HUES64 (cell line): ENCODE measurements around the gene PROB1.
"Not testable (repeated sequence)": the region's sequence is repeated elsewhere in the genome, so short reads cannot be mapped to it uniquely, and the experiment has no call there.

Experiments
- H3K27ac ChIP-seq: 2 replicates; pipeline ENCODE4 v1.7.0; 2013; ENCODE audit warnings: low read depth, low read length, inconsistent platforms
- H3K27me3 ChIP-seq: 2 replicates; pipeline ENCODE4 v1.6.1; 2013; ENCODE audit warnings: mild to moderate bottlenecking, low read length; ENCODE audit not compliant: insufficient read depth
- H3K36me3 ChIP-seq: 2 replicates; pipeline ENCODE4 v1.6.1; 2013; ENCODE audit warnings: mild to moderate bottlenecking, low read length; ENCODE audit not compliant: insufficient read depth
- H3K4me1 ChIP-seq: 2 replicates; pipeline ENCODE4 v1.6.1; 2013; ENCODE audit warnings: mild to moderate bottlenecking, low read length, moderate library complexity; ENCODE audit not compliant: insufficient read depth
- H3K4me3 ChIP-seq: 2 replicates; pipeline ENCODE4 v1.5.1; 2013; ENCODE audit warnings: mild to moderate bottlenecking, low read length, moderate library complexity
- H3K9ac ChIP-seq: 2 replicates; pipeline ENCODE4 v1.6.1; 2013; ENCODE audit warnings: mild to moderate bottlenecking, low read depth, low read length
- H3K9me3 ChIP-seq: 2 replicates; pipeline ENCODE4 v1.6.1; 2013; ENCODE audit warnings: low read depth, low read length; ENCODE audit not compliant: insufficient read depth
- WGBS: fragments of 150-250, 120-280 bp; methylation state at CpG from one replicate; pipeline ENCODE4 v1.1.7; 2013; ENCODE audit warnings: missing lambda C conversion rate; 5-methylcytosine and 5-hydroxymethylcytosine counted together

PROB1 gene

DNA sequence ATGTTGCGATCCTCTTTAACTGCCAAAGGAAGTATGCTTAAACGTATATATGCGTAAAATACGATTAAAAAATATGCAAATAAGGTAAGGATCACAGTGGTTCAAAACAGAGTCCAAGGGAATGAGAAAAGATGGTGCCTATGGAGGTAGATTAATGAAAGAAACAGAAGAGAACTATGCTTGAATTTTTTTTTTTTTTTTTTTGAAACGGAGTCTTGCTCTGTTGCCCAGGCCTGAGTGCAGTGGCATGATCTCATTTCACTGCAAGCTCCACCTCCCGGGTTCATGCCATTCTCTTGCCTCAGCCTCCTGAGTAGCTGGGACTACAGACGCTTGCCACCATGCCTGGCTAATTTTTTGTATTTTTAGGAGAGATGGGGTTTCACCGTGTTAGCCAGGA lies 49.5 kb downstream of the PROB1 start:
- not testable (repeated sequence) for H3K9ac ChIP-seq, H3K4me3 ChIP-seq, H3K9me3 ChIP-seq, H3K27ac ChIP-seq, H3K27me3 ChIP-seq
- WGBS = 98% methylated on average over 8 of the region's 8 CpGs
- Histone ChIP-seq H3K4me1 (peaks cover 11% of the 10 kb centered on the region), H3K36me3 (peaks cover 16% of the 10 kb centered on the region; the same call in 1 of the 2 replicates)

DNA sequence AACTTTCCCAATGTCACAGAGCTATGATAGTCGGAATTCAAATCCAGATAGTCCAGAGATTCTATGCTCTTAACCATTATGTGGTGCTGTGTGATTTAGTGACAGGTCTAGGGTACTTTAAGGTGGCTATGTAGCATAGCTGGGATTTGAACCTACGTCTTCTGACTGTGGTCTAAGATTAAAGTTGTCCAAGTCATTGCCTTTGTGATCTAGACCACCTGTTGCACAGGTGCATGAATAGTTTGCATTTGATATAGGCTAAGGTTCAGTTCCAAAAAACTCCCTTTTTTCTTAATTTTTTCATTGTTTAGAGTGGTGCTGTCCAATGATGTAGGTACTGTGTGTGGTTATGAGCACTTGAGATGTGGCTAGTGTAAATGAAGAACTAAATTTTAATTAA lies 50.7 kb downstream of the PROB1 start:
- peaks cover 11% of the 10 kb centered on the region for H3K4me1 ChIP-seq
- peaks cover 16% of the 10 kb centered on the region; the same call in 1 of the 2 replicates for H3K36me3 ChIP-seq
- no peak overlapping the region for H3K27ac ChIP-seq
- H3K4me3 ChIP-seq = peak overlapping the region; percentile 15; the same call in 1 of the 2 replicates
- H3K9me3 ChIP-seq = no peaks in the 10 kb centered on the region
- 97% methylated on average over 2 of the region's 2 CpGs for WGBS
- H3K9ac ChIP-seq = no peak overlapping the region
- H3K27me3 ChIP-seq = no peaks in the 10 kb centered on the region

GRCh38 chr5:139343476-139343875 lies 51.4 kb downstream of the PROB1 start:
- peak overlapping the region; percentile 99; the same call in 1 of the 2 replicates for H3K9ac ChIP-seq
- 88% methylated on average over 9 of the region's 9 CpGs for WGBS
- H3K4me1 ChIP-seq = peaks cover 11% of the 10 kb centered on the region
- H3K27me3 ChIP-seq = no peaks in the 10 kb centered on the region
- no peak overlapping the region for H3K27ac ChIP-seq
- peak overlapping the region; percentile 83 for H3K4me3 ChIP-seq
- no peaks in the 10 kb centered on the region for H3K9me3 ChIP-seq
- peaks cover 16% of the 10 kb centered on the region; the same call in 1 of the 2 replicates for H3K36me3 ChIP-seq

DNA sequence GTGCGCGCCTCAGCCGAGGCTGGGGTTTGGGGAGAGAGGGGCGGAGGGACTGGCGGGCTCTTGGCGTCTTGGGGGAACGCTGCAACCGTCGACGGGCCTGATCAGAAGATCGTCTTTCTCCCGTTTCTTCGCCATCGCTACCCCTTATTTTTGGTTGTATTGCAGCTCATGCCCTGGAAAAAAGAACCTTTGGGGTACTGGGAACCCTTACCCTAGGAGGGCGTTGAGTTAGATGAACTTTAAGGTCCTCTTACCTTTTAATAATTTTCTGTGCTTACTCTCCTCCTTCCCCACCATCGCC lies 52.5 kb downstream of the PROB1 start:
- Histone ChIP-seq H3K4me3 (peak overlapping the region; percentile 83), H3K27ac (peak overlapping the region; percentile 95), H3K36me3 (peaks cover 16% of the 10 kb centered on the region; the same call in 1 of the 2 replicates), H3K27me3 (no peaks in the 10 kb centered on the region), H3K9me3 (no peaks in the 10 kb centered on the region), H3K4me1 (peaks cover 11% of the 10 kb centered on the region), H3K9ac (peak overlapping the region; percentile 99)
- WGBS = 0% methylated on average over 15 of the region's 16 CpGs

DNA sequence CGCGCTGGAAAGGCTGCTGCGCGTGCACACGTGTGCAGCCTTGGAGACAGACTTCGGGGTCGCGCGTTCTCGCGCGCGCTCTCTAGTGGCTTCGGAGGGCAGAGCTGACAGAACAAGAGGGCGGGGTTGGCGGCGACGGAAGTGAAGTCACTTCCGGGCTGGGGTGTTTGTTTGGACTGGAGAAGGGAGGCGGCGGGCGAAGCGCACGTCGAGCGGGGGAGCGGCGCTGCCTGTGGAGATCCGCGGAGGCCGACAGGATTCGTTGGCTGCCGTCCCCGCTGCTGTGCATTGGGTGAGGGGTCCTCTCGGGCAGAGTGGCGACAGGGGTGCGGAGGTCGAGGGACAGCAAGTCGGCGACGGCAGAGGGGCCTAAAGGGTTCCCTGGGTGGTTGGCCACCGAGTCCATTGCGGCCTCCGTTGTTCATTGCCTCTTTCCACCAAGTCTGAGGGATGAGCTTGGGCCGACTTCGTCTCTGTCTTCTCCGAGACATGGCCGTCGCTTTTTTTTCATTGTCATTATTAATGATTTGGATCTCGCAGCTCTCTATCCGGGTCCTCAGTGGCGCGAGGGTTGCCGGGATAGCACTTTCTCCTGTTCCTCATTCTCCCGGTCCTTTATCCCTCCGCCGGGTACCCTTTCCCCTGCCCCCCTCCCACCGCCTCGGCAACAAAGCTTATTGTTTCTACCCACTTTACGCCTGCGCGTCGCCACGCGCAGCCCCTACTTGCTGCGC lies 53.0 kb downstream of the PROB1 start, which contains the start of gene PAIP2:
PAIP2 (plus strand) TSS at position 166 of the 734 bp plus-strand sequence. CDS start 21,931 bp downstream, outside the sequence.
- under 1% methylated on average over 66 of the region's 66 CpGs for WGBS
- Histone ChIP-seq H3K27ac (peak within 1 kb of the TSS; percentile 95), H3K36me3 (peaks cover 16% of the 10 kb centered on the region; the same call in 1 of the 2 replicates), H3K27me3 (no peaks in the 10 kb centered on the region), H3K4me3 (peak within 1 kb of the TSS; percentile 83), H3K9ac (peak within 1 kb of the TSS; percentile 99), H3K9me3 (no peaks in the 10 kb centered on the region), H3K4me1 (peaks cover 11% of the 10 kb centered on the region)

DNA sequence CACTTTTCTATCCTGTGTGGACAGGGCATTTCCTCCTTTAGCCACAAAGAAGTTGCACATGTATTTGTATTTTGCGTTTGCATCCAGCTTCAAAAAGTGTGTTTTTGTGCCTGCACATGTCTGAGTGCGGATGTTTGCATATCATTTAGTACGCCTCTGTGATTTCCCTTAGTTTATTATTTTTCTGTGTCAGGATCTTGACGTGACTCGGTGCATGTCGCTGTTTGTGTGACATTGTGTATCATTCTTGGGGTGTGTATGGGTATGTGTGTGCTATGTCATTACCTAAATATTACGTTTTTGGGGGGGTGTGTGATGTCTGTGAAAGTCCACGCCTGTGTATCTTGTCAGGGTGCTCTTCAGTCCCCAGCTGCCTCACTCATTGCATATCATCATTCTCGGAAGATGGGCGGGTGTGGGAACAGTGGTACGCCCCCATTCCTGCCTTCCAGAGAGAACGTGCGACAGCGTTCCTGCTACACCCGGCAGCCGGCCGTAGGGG lies 53.7 kb downstream of the PROB1 start:
- Histone ChIP-seq H3K9me3 (no peaks in the 10 kb centered on the region), H3K9ac (0 out of 2 replicates have a peak overlapping the region, but pooled peaks have one; percentile 21), H3K27ac (no peak overlapping the region), H3K4me1 (peaks cover 11% of the 10 kb centered on the region), H3K36me3 (peaks cover 16% of the 10 kb centered on the region; the same call in 1 of the 2 replicates), H3K4me3 (peak overlapping the region; percentile 83), H3K27me3 (no peaks in the 10 kb centered on the region)
- WGBS = 18% methylated on average over 17 of the region's 17 CpGs
